HG02678 (cell line): ENCODE measurements around the gene SERINC2.

Experiments
- ATAC-seq: cut with Tn5 transposase; IDR thresholded peaks from one replicate; pipeline ENCODE4 v1.9.1; 2021; ENCODE audit warnings: mild to moderate bottlenecking, moderate library complexity; ENCODE audit not compliant: unreplicated experiment

The SERINC2 gene

GRCh38 chr1:31432592-31433395 lies 19.8 kb downstream of the SERINC2 start:
- no peak for ATAC-seq

GRCh38 chr1:31433396-31433930 lies 20.4 kb downstream of the SERINC2 start:
- no peak for ATAC-seq

- no peak for ATAC-seq
Observed at GRCh38 chr1:31434101-31434871, 21.3 kb downstream of the SERINC2 start.

GRCh38 chr1:31434979-31435378 lies 22.0 kb downstream of the SERINC2 start:
- no peak for ATAC-seq

DNA sequence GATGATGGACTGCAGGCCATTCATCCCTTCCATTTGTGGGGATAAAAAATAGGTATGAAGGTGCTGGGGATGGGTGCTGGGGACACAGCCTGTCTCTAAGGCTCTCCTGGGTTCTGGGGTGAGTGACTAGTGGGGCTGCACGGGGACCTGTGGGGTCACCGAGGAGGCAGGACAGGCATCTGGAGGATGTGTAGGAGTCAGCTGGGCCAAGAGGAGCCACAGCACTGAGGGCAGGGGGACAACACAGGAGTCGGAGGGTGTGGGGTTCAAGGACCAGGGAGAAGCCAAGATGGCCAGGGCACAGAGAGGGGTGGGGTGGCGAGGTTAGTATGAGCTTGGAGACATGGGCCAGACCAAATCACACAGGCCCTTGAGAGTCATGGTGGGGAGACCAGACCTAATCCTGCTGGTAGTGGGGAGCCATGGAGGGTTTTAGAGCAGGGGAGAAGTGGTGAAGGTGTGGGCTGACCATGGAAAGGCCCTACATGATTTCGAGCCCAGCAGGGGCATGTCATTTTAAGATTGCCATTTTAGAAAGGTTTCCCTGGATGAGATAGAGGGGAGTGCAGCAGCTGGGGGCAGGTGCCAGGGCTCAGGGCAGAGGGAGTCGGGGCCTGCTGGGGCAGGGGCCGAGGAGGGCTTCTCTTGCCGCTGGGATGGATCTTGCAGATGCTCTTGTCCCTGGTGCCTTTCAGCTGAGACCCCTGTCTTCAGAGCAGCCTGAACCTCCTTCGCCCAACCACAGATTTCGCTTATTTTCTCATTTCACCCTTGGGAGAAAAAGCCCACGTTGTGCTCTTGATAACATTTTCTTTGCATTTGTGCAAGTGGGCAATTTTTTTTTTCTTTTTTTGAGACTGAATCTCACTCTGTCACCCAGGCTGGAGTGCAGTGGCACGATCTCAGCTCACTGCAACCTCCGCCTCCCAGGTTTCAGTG lies 22.7 kb downstream of the SERINC2 start:
- no peak for ATAC-seq

- ATAC-seq: no peak
Observed at GRCh38 chr1:31436596-31437432, 23.8 kb downstream of the SERINC2 start.

DNA sequence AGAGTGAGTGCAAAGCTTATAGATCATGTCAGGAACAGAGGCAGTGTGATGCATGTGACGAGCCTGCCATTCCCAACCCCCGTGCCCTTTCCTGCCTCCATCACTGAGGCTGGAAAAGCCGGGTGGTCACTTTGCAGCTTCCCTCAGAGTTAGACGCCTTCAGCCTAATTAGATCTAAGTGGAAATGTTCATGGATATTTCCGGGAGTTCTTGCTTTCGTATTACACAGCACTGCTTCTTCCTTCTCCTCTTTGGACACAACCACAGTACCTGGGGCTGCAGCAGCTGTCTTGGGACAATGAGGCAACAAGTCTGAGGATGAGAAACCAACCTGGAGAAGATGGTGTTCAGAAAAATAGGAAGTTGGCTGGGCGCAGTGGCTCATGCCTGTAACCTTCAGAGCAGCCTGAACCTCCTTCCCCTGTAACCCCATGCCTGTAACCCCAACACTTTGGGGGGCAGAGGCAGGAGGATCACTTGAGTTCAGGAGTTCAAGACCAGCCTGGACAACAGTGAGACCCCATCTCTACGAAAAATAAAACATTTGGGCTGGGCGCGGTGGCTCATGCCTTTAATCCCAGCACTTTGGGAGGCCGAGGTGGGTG lies 24.5 kb downstream of the SERINC2 start:
- ATAC-seq: no peak

GRCh38 chr1:31439276-31439675 lies 26.3 kb downstream of the SERINC2 start:
- ATAC-seq: no peak

DNA sequence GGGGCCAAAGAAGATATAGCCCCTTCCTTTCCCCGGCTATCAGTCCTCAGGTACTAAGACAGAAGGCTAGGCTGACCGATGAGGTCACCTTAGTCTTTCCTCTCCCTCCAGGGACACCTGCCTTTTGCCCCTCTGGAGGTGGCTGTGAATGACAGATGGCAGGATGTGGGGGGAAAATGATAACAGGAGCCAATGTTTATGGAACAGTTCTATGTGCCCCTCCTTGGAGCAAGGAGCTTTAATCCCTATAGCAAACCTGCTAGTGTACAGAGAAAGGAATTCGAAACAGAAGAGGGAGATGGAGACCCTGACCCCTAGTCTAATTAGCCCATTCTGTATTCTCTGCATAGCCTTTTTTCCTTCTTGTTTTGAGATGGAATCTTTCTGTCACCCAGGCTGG lies 28.1 kb downstream of the SERINC2 start:
- ATAC-seq: no peak

GRCh38 chr1:31441558-31441957 lies 28.5 kb downstream of the SERINC2 start:
- ATAC-seq: no peak

DNA sequence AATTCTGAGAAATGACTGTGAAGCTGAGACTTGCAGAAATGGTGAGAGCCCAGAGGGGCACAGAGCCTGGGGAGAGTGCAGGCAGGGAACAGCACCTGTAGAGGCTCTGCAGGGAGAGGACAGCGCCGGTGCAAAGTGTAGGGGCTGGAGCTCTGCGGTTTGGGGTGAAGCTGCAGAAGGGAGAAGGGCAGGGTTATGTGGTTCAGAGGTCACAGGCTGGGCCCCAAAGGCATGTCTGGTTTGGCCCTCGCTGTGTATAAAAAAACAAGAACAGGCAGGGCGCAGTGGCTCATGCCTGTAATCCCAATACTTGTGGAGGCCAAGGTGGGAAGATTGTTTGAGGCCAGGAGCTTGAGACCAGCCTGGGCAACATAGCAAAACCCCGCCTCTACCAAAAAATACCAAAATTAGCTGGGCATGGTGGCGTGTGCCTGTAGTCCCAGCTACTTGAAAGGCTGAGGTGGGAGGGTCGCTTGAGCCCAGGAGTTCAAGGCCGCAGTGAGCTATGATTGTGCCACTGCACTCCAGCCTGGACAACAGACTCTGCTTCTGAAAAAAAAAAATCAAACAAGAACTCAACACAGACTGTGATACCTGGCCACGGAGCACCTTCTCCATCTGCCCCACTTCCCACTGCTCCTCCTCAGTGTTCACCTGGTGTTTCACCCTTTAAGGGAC lies 29.1 kb downstream of the SERINC2 start:
- ATAC-seq: no peak

GRCh38 chr1:31442648-31442994 lies 29.6 kb downstream of the SERINC2 start:
- no peak for ATAC-seq

DNA sequence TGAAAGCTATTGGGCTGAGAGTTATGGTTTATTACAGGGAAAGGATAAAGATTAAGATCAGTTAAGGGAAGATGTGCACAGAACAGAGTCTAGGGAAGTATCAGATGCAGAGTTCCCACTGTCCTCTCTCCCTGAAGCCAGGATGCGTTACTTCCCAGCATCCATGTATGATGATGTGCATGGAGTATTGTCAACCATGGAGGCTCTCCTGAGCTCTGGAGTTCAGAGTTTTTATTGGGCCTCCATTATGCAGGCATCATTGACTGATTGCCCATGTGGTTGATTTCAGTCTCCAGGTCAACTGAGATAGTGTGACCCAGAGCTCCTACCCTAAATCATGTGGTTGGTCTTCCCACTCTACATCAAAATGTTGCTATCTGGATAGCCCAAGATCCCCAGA lies 30.7 kb downstream of the SERINC2 start:
- ATAC-seq: no peak

DNA sequence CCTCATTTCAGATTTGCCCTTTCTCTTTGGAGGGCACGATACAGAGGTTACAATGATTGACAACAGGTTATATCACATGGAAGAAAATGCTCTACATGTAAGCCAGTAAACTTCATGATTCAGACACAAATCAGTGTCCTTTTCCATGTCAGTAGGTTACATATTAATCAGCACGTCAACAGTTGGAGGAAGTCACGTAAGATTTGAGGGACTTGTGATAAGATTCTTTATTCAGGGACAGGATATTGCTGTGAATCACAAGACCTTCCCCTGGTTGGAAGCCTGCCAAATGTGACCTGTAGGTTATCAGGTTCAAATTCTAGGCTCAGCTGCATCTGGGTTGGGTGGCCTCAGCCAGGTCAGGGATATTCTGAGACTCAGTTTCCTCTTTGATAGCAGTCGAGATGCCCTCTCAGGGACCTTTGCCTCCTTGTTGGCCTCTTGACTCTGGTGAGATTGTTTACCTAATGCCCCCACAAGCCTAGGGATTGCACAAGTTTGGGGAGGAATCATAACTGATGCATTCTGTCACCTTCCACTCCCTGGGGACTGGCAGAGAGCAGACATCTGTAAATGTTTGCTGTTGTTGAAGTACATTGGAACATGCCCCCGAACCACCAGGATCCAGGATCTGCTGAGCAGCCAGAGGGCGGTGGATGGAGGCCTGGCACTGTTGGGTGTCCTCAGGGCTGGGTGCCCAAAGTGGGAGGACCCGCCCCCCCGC lies 31.9 kb downstream of the SERINC2 start:
- no peak for ATAC-seq

GRCh38 chr1:31445951-31446350 lies 32.9 kb downstream of the SERINC2 start:
- no peak for ATAC-seq

GRCh38 chr1:31447210-31447609 lies 34.2 kb downstream of the SERINC2 start:
- no peak for ATAC-seq

- no peak for ATAC-seq
Observed at GRCh38 chr1:31453384-31454079, 40.5 kb downstream of the SERINC2 start.
